Measurements from ENCODE around the gene PNKP.
A peak's percentile ranks its signal among the peaks of the same experiment; 100 is the strongest.

Gene PNKP

DNA sequence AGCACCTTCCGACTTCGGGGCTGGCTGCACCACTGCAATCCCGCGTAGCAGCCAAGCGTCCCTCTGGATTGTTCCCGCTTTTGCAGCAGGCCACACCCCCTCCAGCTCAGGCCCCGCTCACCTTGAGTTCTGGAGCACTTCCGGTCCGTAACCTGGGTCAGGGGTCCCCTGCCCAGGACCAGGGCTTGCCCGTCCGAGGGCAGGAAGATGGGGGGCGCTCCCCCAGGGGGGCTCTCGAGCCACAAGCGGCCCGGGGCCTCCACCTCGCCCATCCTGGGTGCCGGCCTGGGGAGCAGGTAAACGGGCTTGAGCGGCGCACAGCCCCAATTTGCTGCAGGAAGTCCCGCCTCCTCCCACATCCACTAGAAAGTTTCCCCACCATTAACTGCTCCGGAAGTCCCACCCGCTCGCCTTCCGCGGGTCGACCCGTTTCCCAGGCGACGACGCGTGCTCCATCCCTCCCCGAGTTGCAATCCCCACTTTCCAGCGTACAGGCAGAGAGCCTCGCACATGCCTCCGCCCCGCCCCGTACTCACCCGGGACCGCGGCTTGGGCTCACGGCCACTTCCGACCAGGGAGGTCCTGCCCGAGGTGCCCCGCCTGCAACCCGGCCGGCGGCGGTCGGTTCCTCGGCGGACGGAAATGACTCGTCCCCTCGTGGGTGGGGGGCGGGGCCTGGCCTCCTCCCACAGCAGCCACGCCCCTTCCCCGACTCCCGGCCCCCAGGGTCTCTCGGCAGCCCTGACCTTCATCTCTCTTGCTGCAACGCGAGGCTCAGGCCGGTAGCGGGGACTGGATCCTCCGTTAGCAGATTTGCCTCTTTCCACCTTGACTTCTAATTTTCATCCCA is at the start of gene PNKP:
TSS of gene PNKP (minus strand) at position 644 of the 850 bp plus-strand sequence. CDS start at position 272, 372 bp downstream.
- DNase-seq: peak; percentile 80

DNA sequence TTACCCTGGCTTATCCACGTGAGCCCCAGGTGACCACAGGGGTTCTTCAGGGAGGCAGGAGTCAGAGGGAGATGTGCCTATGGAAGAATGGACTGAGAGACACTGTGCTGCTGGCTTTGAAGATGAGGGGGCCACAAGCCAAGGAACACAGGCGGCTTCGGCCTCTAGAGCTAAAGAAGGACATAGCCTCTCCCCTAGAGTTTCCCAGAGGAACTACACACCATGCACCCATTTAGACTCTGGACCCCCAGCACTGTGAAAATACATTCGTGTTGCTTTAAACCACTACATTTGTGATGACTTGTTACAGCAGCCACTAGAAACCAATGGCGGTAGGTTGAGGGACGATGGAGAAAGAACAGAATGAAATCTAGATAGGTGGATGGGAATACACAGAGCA is 47.9 kb upstream of the PNKP start:
- no peak for DNase-seq

DNA sequence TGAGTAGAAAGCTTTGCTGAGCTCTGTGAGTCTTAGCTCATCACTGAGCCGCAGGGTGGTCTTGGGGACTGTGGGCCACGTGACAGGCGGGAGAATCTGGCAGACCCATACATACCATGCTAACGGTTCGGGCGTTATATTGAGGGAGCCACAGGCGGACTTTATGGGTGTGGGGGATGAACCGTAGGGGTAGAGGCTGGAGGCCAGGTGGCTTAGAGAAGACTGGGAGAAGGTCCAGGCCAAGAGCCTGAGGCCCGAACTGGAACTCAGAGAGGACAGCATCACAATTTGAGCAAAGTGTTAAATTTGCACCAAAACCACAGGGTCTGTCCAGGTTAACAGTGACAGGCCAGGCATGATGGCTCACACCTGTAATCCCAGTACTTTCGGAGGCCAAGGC is 46.3 kb upstream of the PNKP start:
- DNase-seq: no peak

DNA sequence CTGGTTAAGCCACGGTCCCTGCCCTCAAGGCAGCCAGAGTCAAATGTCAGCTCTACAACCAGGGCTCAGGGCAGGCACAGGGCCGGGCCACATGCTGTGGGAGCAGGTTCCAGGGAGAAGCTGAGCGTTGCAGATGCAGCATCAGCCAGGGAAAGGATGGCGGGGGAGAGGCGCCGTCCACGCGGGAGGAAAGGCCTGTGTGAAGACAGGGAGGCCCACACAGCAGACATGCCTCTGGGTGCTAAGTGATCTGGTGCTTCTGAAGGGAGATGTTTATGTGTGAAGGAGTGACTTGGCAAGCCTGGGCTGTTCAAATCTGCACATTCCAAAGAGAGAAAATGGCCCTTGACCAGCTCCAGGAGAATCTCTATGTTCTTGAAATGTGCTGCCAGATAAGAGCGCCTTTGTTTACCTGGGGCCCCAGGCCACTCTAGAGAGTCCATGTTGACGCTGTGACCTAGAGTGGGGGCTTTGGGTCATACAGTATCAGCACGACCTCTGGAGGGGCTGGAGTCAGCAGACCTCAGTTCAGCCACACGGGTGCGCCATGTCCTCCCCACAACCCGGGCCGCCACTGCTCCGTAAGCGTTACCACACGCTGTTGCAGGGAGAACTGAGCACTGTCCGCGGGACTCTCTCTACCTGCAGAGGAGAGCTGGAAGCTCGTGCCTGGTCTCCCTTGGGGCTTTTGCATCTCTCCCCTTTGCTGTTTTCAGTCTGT is 45.7 kb upstream of the PNKP start:
- no peak for DNase-seq

DNA sequence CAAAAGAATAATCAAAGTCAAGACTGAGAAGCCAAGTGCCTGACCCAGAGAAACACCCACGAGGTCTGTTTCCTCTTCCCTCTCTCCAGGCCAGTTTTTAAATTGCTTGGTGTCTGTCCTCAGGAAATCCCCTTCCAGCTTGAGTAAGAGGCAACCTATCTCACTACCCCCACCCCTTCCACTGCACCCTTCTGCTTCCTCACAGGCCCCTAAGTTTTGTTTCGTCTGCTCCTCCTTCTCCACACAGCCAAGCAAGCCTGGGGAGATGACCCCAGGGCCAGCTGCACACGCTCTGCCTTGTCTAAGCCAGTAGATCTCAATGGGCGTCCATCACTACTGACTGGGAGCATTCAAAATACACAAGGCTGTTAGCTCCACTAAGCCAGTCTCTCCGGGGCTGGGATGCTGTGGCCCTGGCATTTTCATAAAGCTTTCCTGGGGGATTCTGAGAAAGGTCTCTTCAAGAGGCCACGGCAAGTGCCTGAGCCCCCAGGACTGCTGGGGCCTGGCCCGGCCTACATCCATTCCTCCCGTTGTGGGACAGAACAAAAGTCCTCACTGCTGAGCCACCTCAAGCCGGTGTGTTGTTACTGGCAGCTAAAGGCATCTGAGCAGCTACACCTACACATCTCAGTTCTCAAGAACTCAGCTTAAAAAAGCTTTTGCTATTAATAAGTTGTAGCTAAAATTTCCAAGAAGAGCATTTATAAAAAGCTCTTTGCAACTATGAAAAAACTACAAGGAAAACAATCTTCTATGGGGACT is 44.2 kb upstream of the PNKP start:
- DNase-seq: no peak

DNA sequence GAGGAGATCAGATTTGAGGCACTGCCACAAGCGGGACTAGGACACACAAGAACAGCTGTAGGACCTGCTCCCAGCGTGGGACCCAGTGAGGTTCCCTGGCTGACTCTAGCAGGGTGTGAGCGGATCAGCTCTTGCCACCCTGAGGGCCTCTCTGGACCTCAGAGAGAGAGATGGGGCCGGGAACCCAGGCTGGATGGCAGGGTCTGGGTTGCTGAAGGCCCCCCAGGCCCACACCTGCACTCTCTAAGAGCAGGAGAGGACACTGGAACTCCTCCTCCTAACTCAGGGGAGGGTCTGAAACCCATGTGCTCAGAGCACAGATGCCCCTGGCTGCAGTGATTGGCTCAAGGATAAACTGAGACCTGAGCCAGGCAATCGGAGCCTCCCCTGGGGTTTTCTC is 42.8 kb upstream of the PNKP start:
- DNase-seq: no peak

DNA sequence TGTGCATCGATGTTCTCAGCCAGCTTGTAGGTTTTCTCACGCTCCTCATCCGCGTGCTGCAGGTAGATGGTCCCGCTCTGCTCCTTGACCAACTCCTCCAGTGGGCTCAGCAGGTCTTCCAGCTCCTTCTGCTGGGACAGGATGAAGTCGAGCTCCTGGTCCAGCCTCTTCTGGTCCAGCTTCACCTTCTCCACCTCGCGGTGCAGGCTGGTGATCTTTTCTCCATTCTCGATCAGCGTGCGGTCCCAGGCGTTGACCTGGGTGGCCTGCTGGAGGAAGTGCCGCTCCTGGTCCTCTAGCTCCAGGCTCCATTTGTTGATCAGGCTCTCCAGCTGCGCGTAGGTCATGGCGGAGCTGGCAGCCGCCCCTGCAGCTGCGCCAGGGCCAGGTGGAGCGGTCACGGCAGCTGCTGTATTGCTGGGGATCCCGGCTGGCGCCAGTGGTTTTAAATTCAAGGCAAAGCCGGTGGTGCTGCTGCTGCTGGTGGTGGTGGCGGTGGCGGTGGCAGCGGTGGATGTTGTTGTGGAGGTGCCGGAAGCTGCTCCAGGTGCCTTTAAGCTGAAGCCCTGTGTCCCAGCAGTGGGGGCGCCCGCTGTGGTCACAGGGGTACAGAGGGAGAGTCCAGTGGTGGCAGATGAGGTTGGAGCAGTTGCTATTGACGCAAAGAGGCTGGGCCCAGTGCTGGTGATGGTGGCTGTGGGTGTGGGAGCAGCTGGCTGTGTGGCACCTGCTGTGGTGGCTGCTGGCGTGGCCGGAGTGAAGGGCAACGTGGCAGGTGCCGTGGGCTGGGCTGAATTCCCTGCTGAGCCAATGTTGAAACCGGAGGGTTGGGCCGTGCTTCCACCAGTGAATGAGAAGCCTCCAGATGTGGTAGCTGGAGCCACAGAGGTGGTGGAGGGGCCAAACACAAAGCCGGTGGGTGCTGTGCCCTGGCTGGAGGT is 41.4 kb upstream of the PNKP start:
- no peak for DNase-seq

DNA sequence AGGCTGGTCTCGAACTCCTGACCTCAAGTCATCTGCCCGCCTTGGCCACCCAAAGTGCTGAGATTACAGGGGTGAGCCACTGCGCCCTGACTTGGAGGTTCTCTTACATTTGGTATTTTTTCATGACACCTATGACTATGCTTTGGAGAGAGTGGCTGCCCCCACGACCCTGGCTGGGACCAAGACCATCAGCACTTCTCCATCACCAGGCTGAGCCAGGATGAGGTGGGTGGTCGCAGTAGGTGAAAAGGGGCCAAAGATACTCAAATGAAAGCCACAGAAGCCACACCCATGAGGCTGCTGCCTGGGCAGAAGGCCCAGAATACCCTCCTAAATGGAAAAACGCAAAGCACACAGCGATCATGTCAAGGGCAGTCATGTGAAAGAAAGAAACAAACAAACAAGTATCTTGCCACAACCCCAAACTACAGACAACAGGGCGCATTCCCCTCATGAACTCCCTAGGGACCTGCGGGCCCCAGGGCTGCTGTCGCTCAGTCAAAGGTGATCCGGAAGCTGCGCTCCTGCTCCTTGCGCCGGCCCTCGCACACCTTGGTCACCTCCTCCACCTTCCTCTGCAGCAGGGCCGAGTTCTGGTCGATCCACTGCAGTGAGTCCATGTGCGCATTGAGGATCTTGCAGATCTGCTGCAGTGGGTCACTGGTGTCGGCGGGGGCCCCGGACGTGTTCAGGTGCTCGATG is 40.5 kb upstream of the PNKP start:
- DNase-seq: no peak

DNA sequence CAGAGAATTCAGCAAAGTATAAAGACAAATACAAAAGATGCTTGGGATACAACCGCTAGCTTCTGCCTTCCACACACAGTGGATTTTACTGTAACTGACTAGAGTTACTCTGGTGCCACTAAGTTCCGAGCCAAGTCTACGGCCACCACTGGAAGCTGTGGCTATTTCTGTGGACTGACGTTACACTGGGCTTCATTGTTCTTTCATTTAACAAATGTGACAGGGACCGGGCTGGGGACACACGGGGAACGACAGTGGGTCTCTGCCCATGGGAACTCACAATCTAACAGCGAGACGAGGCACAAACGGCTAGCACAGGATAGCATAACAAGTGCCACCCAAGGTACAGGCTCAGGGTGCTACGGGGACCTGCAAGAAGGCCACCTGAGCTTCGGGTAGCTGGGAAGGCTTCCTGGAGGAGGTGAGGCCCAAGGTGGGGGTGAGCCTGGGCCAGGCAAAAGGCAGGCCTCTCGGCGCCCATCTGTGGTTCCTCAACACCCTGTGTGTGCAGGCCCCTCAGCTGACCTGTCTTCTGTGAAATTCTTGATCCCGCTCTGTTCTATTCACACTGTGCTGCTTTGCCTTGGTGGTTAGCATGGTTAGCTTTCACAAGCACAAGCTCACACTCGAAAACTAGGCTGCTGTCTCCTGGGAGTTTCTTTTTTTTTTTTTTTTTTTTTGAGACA is 39.6 kb upstream of the PNKP start:
- DNase-seq: no peak

DNA sequence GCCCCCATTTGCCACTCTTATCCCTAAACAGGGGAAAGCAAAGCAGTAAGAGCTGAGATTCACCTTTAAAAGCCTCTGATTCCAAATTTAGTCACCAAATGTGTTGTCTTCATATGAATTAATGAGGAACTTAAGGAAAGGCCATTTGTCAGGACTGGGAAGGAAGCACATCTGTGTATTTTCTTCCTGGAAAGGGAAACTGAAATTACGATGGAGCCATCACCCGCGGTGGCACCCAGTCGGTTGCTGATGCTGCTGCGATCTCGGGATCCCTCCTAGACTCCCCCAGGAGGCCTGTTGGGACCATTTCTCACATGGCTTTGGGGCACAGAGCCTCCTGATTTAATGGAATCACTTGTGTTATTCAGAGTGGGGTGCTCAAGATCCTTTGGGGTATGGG is 36.8 kb upstream of the PNKP start:
- no peak for DNase-seq

DNA sequence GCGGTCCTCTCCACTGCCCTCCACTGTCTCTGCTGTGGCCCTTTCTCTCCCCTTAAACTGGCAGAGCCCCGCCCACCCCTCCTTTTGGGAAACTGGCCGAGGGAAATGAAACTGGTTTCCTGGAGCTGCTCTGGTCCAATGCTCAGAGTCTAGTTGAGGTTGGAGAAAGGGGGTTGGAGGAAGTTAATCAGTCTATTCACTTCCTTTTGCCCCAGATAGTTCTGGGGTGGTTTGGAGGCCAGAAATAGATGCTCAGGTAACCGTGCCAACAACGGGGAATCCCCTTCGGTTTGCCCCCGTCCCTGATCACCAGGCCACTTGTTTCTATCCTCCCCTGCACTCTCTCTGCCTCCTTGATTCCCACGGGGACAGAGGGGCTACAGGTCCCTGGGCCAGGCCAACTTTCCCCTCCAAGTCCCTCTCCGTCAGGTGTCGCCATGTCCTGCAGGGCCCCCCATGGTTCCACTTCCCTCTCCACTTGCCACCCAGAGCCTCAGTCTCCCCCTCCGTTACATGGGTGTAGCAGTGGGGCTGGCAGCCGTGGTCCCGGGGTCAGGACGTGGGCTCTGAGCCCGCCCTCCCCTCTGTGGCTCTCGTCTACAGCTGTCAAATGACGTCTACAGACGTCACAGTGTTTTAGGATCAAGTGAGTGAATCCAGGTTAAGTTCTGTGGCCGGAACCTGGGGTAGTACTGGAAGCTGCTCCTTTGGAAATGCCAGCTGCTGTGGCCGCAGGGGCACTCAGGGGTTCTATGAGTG is 29.7 kb upstream of the PNKP start, which contains the start of gene IL4I1:
TSS of gene IL4I1 (minus strand) at position 25 of the 759 bp plus-strand sequence. CDS start 727 bp downstream, outside the sequence.
- DNase-seq: no peak

DNA sequence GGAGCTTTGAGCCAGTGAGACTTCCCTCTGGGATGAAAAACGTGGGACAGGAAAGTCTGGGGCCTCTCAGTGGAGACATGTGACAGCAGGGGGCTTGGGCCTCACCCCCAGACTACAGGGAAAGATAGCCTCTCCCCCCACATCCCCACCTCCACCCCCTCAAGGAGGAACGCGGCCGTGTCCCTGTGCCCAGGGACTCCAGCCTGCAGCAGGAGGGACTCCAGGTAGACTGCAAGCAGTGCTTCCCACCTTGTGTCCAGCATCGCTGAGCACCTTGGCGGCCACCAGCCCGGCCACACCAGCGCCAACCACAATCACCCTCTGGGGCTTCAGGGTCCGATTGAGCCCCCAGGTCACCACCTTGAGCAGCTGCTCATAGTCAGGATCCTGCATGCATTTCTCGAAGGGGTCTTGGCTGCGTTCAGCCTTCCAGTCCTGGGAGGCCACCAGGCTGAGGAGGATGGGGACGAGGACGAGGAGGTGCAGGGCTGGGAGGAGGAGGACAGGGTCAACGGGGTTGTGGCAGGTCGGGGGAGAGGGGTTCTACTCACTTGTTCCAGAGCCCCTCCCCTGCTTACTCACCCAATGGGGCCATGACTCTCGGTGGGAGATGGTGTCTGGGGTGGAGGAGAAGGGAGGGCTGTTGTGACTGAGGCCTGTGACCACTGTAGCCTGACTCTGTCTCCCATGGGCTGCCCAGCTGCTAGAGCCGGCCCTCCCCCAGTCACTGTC is 28.4 kb upstream of the PNKP start:
- no peak for DNase-seq

DNA sequence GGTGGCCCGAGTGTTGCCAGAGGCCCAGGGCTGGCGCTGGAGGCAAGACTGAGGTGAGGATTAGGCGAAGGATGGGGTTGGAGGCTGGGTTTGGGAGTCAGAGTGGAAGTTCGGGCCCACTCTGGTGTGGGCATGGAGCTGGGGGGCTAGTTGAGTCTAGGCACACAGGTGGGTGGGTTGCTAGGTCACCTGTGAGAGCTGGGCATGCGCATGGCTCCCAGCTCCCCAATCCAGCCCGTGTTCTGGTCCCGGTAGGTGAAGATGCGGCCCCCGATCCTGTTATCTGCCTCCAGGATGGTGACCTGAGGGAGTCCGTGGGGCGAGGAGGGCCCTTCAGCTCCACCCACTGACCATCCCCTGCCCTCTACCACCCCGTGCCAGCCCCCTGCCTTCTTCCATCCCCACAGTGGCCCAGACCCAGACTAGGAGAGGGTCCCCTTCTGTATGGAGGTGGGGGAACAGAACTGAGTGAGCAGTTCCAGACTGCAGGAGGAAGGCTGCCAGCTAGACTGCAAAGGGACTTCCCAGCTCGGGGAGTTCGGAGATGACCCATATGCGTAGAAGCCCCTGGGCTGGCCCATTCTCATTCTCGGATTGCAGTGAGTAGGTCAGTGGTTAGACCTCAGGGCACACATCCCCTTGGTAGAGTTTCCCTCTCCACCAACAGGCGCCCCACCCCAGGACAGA is 27.6 kb upstream of the PNKP start:
- no peak for DNase-seq

DNA sequence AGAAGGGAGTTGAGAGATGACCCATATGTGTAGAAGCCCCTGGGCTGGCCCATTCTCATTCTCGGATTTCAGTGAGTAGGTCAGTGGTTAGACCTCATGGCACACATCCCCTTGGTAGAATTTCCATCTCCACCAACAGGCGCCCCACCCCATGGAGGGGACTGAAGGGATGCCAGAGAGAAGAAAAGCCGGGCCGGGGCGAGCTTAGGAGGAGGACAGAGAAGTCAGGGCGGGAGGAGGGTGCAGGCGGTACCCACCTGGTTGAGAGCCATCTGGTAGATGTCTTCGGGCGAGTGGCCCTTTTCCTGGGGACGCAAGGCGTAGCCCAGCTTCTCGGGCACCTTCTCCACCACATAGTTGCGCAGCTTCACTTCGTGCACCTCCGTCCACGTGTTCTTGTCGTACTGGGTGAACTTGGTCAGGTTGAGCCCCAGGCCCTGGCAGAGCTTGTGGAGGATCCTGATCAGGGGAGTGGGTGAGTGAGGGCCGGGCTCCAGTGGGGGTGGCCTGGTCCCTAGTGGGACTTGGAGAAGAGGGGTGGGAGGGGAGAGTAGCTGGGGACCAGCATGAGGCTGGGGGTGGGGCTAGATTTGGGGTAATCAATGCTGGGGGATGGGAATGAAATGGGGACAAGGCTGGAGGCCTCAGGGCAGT is 26.8 kb upstream of the PNKP start:
- no peak for DNase-seq

DNA sequence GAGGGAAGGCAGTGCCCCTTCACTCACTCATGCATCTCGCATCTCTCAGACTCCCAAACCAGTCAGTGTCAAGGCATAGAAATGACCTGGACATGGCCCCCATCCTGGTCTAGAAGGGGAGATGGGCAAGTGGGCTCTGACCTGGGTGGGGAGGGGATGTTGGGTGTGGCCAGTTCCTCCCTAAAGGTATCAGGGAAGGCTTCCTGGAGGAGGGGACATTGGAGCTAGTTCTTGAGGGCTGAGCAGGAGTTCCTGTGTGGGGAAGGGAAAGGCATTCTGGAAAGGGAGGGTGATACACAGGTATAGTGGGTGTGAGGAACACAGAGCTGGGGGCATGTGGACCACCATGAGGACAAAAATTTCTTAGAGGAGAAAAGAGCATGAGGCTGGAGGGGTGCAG is 25.3 kb upstream of the PNKP start:
- no peak for DNase-seq

DNA sequence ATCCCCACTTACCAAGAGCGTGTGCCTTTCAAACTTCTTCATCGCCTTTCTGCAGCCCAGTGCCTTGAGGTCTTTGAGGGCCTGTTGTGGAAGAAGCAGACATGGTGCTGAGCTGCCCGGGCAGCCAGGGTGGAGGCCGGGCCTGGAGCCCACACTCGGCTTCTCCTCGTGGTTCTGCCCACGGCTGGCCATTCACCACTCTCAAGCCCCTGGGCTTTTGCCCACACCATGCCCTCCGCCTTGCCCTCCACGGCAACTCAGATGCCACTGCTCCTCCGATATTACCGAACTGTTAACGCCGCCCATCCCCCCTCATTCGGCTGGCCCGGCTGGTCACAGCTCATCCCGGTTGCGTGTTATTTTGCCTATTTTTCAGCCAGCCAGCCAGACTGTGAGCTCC is 24.0 kb upstream of the PNKP start:
- no peak for DNase-seq

DNA sequence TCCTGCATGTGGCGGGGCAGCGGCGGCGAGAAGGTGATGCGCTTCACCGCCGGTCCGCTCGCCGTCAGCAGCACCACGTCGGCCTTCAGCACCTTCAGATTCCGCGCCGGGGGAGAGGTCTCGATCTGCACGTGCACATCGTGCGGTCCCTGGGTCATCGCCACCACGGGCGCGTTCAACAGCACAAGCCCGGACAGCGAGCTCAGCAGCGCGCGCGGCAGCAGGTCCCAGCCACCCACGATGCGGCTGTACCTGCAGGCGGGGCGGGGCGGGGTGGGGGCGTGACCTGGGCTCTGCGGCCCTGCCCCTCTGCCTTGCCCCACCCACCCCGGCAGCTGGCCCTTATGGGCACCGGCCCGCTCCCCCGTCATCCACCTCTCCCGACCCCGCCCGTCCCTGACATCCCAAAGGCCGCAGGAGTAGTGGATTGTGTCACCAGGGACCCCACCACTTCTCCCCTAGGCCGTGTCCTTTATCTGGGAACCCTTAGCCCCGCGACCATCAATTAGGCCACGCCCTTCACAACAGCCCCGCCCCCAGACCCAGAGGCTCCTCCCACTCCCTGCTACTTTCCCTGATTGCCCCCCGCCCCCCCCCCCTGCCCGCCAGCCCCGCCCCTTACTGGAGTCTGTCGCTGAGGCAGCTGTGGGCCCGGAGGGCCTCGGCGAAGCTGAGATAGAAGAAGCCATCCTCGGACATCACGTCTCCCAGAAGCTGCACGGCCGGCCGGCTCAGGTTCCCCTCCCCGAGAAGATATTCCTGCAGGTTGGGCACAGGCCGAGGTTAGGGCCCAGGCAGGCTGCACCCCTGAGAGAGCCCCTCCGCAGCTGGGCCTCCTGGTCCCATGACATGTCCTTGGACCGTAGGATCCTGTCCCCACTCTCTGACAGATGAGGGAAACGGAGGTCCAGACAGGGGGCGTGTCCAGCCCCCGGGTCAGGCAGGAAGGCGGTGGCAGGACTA is 23.3 kb upstream of the PNKP start:
- DNase-seq: no peak
